Liver (tissue), 3 donors: ENCODE data around the gene GPC3.

ENCODE experiments used
- CTCF ChIP-seq: fragments of 150-350 bp; IDR thresholded peaks from 2 replicates; pipeline ENCODE4 v1.5.1; 2017; ENCODE audit warnings: improper control_type of control experiment, low read depth, low read length; ENCODE audit not compliant: missing input control
- FOXA1 ChIP-seq: IDR thresholded peaks from 2 replicates; pipeline ENCODE4 v1.6.1; 2016; ENCODE audit warnings: antibody characterized with exemption
- MAX ChIP-seq: IDR thresholded peaks from 2 replicates; pipeline ENCODE4 v1.6.1; 2016; ENCODE audit warnings: antibody characterized with exemption
- REST ChIP-seq: IDR thresholded peaks from 2 replicates; pipeline ENCODE4 v1.6.1; 2016; ENCODE audit warnings: antibody characterized with exemption, mild to moderate bottlenecking
- RXRA ChIP-seq, 2 donors: IDR thresholded peaks; 2 replicates each; pipeline ENCODE4 v1.6.1; 2017 to 2018; ENCODE audit warnings: antibody characterized with exemption in 2 of 2, mild to moderate bottlenecking in 1 of 2
- donor health status: healthy.
- donor health status: healthy.

GRCh38 chrX:133854290-133854689, 131.1 kb downstream of the GPC3 start:
- TF ChIP-seq CTCF (no peak), MAX (no peak), REST (no peak), FOXA1 (no peak), RXRA (IDR thresholded peaks at IDR 0.05) (no peak)
